ENCODE data around the gene FSTL1.

DNA sequence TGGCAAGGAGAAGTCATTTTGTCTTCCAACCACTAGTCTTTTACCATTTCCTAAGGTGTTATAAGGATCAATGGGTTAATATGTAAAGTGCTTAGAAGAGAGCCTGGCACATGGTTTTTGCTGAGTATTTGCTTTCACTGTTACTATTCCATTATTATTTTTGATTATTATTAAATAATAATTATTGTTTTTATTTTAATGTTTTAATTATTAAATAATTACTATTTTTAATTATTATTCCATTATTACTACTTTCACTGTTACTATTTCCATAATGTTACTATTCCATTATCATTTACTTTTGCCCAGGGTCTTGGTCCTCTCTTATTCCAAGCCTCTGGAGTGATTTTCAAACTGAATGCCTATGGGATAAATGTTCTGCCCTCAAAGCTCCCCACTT lies 48.5 kb downstream of the FSTL1 start:
- TF ChIP-seq, protein P1, sequence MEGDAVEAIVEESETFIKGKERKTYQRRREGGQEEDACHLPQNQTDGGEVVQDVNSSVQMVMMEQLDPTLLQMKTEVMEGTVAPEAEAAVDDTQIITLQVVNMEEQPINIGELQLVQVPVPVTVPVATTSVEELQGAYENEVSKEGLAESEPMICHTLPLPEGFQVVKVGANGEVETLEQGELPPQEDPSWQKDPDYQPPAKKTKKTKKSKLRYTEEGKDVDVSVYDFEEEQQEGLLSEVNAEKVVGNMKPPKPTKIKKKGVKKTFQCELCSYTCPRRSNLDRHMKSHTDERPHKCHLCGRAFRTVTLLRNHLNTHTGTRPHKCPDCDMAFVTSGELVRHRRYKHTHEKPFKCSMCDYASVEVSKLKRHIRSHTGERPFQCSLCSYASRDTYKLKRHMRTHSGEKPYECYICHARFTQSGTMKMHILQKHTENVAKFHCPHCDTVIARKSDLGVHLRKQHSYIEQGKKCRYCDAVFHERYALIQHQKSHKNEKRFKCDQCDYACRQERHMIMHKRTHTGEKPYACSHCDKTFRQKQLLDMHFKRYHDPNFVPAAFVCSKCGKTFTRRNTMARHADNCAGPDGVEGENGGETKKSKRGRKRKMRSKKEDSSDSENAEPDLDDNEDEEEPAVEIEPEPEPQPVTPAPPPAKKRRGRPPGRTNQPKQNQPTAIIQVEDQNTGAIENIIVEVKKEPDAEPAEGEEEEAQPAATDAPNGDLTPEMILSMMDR (IDR thresholded peaks at IDR 0.05), result no peak
- no peak for TF ChIP-seq POLR2A (IDR thresholded peaks at IDR 0.05)
